ENCODE data around the gene FN1.
A peak's percentile ranks its signal among the peaks of the same experiment; 100 is the strongest.

Gene FN1

DNA sequence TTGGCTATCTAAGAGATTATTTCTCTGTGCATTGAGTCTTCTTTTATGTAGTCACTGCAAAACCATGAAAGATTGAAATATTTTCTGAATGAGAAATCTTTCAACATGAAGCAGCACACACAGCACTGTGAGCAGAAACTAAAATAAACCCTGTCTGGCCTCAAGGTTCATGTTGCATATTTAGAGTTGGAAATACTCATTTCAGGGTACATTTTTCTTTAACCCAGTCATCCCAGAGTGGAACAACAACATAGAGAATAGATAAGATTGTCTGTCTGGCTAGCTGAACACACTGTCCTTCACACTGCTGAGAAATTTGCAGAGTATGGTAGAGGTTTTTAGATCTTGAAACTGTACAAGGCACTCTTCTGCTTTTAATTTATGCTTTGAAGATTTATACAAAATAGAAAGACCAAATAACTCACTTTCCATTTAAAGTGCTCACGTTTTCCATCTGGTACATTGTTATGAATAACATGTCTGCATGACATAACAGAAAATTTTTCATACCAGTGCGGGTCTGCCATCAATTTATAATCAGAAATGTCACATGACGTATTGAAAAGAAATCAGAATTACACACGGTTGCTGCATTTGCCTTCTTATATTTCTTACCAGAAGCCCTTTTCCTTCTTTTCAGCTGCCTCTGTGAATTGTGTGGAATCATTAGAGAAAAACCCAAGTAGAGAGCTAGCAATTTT, 25.0 kb upstream of the FN1 start:
- no peaks in the 10 kb centered on the region for H3K36me3 ChIP-seq (ENCODE audit: control insufficient read depth, insufficient read depth, low read length)
- H3K27ac ChIP-seq (ENCODE audit: low read depth, low read length, severe bottlenecking), result peak overlapping the region; percentile 67
- 100% methylated on average over 2 of the region's 4 CpGs; no CpG with 5 or more reads in 1 of the 2 experiments for WGBS, 2 experiments (ENCODE audit: insufficient coverage in 2 of 2)
- no peaks in the 10 kb centered on the region for H3K9me3 ChIP-seq (ENCODE audit: control insufficient read depth, low read length)
- peaks cover 31% of the 10 kb centered on the region for H3K4me1 ChIP-seq (ENCODE audit: control insufficient read depth, insufficient read depth, low read length, poor library complexity, severe bottlenecking)
- no peak overlapping the region for H3K4me3 ChIP-seq (ENCODE audit: extremely low read depth, insufficient read depth, low read length, poor library complexity, severe bottlenecking)

DNA sequence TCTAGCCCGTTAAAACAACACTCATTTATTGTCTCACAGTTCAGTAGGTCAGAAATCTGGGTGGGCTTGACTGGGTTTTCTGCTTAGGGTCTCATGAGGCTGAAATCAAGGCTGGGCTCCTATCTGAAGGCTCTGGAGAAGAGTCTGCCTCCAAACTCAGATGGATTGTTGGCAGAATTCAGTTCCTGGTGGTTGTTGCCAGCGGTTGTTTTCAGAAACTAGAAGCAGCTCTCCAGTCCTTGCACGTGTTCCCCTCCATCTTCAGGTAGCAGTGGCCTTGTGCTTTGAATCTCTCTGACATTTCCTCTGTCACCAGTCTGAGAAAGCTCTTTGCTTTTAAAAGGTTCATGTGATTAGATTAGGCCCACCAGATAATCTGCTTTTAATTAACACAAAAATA, 20.1 kb upstream of the FN1 start:
- WGBS, 2 experiments (ENCODE audit: insufficient coverage in 2 of 2), result 100% methylated on average over 3 of the region's 3 CpGs; no CpG with 5 or more reads in 1 of the 2 experiments
- peaks cover 14% of the 10 kb centered on the region for H3K4me1 ChIP-seq (ENCODE audit: control insufficient read depth, insufficient read depth, low read length, poor library complexity, severe bottlenecking)
- H3K27ac ChIP-seq (ENCODE audit: low read depth, low read length, severe bottlenecking), result no peak overlapping the region
- no peak overlapping the region for H3K4me3 ChIP-seq (ENCODE audit: extremely low read depth, insufficient read depth, low read length, poor library complexity, severe bottlenecking)
- H3K36me3 ChIP-seq (ENCODE audit: control insufficient read depth, insufficient read depth, low read length), result no peaks in the 10 kb centered on the region
- H3K9me3 ChIP-seq (ENCODE audit: control insufficient read depth, low read length), result peaks cover under 1% of the 10 kb centered on the region

DNA sequence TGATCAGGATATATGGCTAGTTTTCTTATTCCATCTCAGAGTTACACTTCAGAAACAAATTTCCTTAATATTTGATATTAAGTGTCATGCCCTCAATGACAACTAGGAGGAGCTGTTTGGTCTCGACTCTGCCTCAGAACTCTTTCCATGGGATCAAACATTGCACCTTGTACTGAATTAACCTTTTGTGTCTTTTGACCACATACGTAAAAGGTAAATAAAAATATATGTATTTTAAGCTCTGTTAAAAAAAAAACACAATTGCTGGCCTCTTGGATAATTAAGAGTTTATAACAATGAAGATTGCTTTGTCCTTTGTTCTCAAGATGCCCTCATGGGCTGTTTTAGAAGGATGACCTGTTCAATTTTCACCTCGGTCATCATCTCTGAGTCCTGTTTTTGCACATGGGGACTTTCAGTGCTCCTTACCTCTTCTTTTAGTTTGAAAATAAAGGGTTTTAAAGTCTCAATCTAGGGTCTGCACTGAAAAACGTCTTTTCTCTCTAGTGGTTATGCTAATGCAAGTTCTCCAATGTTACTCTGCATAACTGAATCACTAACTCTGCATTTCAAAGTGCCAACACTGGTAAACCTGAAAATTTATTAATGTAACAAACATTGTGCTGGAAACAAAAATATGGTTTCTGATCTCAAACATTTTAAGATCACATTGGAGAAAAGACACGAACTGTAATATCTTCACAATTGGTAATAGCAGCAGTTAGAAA, 18.8 kb upstream of the FN1 start:
- Histone ChIP-seq H3K36me3 (ENCODE audit: control insufficient read depth, insufficient read depth, low read length) (no peaks in the 10 kb centered on the region), H3K9me3 (ENCODE audit: control insufficient read depth, low read length) (peaks cover 6% of the 10 kb centered on the region), H3K4me1 (ENCODE audit: control insufficient read depth, insufficient read depth, low read length, poor library complexity, severe bottlenecking) (peaks cover 1% of the 10 kb centered on the region), H3K27ac (ENCODE audit: low read depth, low read length, severe bottlenecking) (no peak overlapping the region), H3K4me3 (ENCODE audit: extremely low read depth, insufficient read depth, low read length, poor library complexity, severe bottlenecking) (no peak overlapping the region)
- 90% methylated on average over 2 of the region's 5 CpGs; no CpG with 5 or more reads in 1 of the 2 experiments for WGBS, 2 experiments (ENCODE audit: insufficient coverage in 2 of 2)

DNA sequence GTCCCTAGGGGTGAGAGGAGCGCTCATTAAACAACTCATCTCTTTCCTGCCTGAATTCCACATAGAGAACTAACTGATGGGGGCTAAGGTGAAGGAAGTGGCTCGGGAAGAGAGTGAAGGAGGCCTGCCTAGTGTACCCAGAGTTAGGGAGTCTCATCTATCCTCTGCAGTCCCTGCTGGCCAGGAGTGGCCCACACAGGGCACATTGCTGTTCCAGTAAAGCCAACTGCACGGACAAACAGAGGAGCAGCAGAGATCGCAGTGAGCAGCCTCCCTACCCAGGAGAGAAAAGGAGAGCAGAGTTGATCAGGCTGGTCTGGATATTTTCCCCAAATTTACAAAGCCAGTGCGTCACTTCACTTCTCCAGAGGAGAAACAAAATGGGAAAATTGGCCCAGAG, 16.9 kb upstream of the FN1 start:
- no peak overlapping the region for H3K4me3 ChIP-seq (ENCODE audit: extremely low read depth, insufficient read depth, low read length, poor library complexity, severe bottlenecking)
- no peaks in the 10 kb centered on the region for H3K36me3 ChIP-seq (ENCODE audit: control insufficient read depth, insufficient read depth, low read length)
- WGBS, 2 experiments (ENCODE audit: insufficient coverage in 2 of 2), result 63 to 65% methylated on average over 3 of the region's 5 CpGs
- H3K27ac ChIP-seq (ENCODE audit: low read depth, low read length, severe bottlenecking), result peak overlapping the region; percentile 29
- H3K4me1 ChIP-seq (ENCODE audit: control insufficient read depth, insufficient read depth, low read length, poor library complexity, severe bottlenecking), result peaks cover under 1% of the 10 kb centered on the region
- peaks cover 6% of the 10 kb centered on the region for H3K9me3 ChIP-seq (ENCODE audit: control insufficient read depth, low read length)

DNA sequence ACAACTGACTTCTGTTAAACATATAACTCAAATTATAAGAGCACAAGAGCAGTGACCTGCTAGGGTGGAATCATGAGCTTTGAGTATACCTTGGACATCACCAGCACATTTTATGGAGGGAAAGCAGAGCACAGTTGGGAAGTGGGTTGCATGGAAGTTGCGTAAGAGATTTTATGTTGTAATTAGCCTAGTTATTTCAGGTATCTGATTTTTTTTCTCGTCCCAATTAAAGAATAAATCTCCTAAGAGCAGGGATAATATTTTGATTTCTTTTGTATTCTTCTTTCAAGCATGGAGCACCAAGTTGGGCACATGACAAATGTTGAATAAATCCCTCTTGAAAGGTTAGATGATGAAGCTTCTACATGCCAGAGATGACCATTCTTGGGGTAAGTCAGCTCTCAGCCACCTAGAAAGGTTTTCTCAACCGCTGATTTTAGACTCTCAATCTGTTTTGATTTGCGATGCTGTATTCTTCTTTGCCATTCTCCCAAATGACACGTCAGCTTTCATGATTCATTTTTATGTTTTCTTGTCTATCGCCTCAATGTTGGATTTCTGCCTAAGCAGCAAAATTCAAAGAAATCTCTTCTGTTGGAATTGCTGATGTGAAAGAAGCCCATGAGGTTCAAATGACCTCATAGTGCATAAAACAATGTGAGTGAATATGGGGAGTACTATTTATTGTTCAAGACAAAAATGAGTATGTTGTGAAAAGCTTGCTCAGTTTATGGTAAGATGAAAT, 15.3 kb upstream of the FN1 start:
- no peak overlapping the region for H3K27ac ChIP-seq (ENCODE audit: low read depth, low read length, severe bottlenecking)
- H3K4me3 ChIP-seq (ENCODE audit: extremely low read depth, insufficient read depth, low read length, poor library complexity, severe bottlenecking), result no peak overlapping the region
- 84 to 97% methylated on average over 3 to 4 of the region's 6 CpGs for WGBS, 2 experiments (ENCODE audit: insufficient coverage in 2 of 2)
- peaks cover 5% of the 10 kb centered on the region for H3K4me1 ChIP-seq (ENCODE audit: control insufficient read depth, insufficient read depth, low read length, poor library complexity, severe bottlenecking)
- H3K36me3 ChIP-seq (ENCODE audit: control insufficient read depth, insufficient read depth, low read length), result no peaks in the 10 kb centered on the region
- peaks cover 6% of the 10 kb centered on the region for H3K9me3 ChIP-seq (ENCODE audit: control insufficient read depth, low read length)

DNA sequence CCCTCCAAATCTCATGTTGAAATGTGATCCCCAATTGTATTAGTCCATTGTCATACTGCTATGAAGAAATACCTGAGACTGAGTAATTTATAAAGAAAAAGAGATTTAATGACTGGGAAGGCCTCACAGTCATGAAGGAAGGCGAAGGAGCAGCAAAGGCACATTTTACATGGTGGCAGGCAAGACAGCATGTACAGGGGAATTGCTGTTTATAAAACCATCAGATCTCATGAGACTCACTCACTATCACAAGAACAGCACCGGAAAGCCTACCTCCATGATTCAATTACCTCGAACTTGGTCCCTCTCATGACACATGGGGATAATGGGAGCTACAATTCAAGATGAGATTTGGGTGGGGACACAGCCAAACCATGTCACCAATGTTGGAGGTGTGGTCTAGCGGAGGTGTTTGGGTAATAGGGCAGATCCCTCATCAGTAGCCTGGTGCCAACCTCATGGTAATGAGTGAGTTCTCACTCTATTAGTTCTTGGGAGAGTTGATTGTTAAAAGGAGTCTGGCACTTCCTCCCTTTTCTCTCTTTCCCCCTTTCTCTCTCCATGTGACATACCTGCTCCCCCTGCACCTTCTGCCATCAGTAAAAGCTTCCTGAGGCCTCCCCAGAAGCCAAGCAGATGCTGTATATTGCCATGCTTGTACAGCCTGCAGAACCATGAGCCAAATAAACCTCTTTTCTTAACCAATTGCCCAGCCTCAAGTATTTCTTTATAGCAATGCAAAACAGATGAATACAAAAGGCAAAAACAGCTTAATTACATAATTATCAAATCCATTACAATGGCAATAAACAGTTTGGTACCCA, 14.5 kb upstream of the FN1 start:
- Histone ChIP-seq H3K27ac (ENCODE audit: low read depth, low read length, severe bottlenecking) (no peak overlapping the region), H3K36me3 (ENCODE audit: control insufficient read depth, insufficient read depth, low read length) (no peaks in the 10 kb centered on the region), H3K4me3 (ENCODE audit: extremely low read depth, insufficient read depth, low read length, poor library complexity, severe bottlenecking) (no peak overlapping the region), H3K4me1 (ENCODE audit: control insufficient read depth, insufficient read depth, low read length, poor library complexity, severe bottlenecking) (peaks cover 5% of the 10 kb centered on the region), H3K9me3 (ENCODE audit: control insufficient read depth, low read length) (peaks cover 6% of the 10 kb centered on the region)
- 88 to 93% methylated on average over 2 of the region's 4 CpGs for WGBS, 2 experiments (ENCODE audit: insufficient coverage in 2 of 2)

DNA sequence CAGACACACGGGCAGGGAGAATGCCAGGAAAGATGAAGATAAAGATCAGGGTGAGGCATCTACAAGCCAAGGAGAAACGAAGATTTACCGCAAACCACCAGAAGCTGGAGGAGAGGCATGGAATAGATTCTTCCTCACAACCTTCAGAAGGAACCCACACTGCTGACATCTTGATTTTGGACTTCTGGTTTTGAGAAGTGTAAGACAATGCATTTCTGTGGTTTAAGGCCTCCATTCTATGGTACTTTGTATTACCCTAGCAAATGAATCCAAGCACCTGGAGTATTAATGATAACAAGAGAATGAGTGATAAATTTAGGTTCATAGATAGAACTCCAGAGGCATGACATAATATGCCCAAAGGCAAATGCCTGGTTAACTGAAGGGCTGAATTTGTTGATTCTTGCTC, 11.8 kb upstream of the FN1 start:
- WGBS, 2 experiments (ENCODE audit: insufficient coverage in 2 of 2), result 83 to 96% methylated on average over 3 of the region's 3 CpGs
- peaks cover 5% of the 10 kb centered on the region for H3K4me1 ChIP-seq (ENCODE audit: control insufficient read depth, insufficient read depth, low read length, poor library complexity, severe bottlenecking)
- H3K4me3 ChIP-seq (ENCODE audit: extremely low read depth, insufficient read depth, low read length, poor library complexity, severe bottlenecking), result no peak overlapping the region
- H3K9me3 ChIP-seq (ENCODE audit: control insufficient read depth, low read length), result peaks cover 6% of the 10 kb centered on the region
- no peak overlapping the region for H3K27ac ChIP-seq (ENCODE audit: low read depth, low read length, severe bottlenecking)
- H3K36me3 ChIP-seq (ENCODE audit: control insufficient read depth, insufficient read depth, low read length), result no peaks in the 10 kb centered on the region

DNA sequence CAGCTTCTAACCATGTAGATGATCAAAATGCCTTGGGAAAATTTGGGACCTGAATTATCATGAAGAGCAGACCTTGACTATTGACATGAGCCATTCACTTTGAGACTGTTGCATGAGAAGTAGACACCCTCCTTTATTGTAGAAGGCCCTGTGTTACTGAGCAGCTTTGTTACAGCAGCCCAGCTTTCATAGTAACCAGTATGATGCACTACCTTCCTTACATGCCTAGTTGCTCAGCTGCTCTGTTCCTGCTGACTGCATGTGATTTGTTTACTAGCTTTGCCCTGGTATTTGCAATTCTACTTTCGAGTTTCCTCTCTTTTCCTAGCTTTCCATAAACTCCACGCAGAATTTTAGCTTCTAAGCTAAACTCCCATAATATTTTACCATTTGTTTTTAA, 11.2 kb upstream of the FN1 start:
- peaks cover 6% of the 10 kb centered on the region for H3K9me3 ChIP-seq (ENCODE audit: control insufficient read depth, low read length)
- H3K4me1 ChIP-seq (ENCODE audit: control insufficient read depth, insufficient read depth, low read length, poor library complexity, severe bottlenecking), result peaks cover 5% of the 10 kb centered on the region
- H3K36me3 ChIP-seq (ENCODE audit: control insufficient read depth, insufficient read depth, low read length), result no peaks in the 10 kb centered on the region
- H3K4me3 ChIP-seq (ENCODE audit: extremely low read depth, insufficient read depth, low read length, poor library complexity, severe bottlenecking), result no peak overlapping the region
- no peak overlapping the region for H3K27ac ChIP-seq (ENCODE audit: low read depth, low read length, severe bottlenecking)
- 43 to 100% methylated on average over 1 of the region's 2 CpGs for WGBS, 2 experiments (ENCODE audit: insufficient coverage in 2 of 2)

DNA sequence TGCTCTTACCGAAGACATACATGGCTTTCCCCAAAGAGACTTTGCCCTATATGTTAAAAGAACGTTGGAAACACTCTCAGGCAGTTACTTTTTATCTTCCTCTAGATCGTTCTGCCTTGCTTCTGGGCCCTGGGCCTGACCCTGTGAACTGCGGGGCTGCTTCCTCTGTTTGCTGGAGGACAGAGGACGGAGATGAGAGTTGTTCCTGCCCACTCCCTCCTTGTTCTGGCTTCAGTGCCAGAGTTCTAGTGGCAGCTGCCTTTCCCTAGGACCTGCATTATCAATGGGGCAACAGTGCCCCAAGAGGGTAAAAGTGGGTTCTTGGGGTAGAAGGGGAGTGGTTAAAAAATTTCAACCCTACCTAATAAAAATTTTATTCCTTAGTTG, 6.5 kb upstream of the FN1 start:
- no peaks in the 10 kb centered on the region for H3K9me3 ChIP-seq (ENCODE audit: control insufficient read depth, low read length)
- H3K4me3 ChIP-seq (ENCODE audit: extremely low read depth, insufficient read depth, low read length, poor library complexity, severe bottlenecking), result no peak overlapping the region
- WGBS, 2 experiments (ENCODE audit: insufficient coverage in 2 of 2), result 96 to 100% methylated on average over 2 of the region's 5 CpGs
- peaks cover 15% of the 10 kb centered on the region for H3K4me1 ChIP-seq (ENCODE audit: control insufficient read depth, insufficient read depth, low read length, poor library complexity, severe bottlenecking)
- H3K36me3 ChIP-seq (ENCODE audit: control insufficient read depth, insufficient read depth, low read length), result no peaks in the 10 kb centered on the region
- no peak overlapping the region for H3K27ac ChIP-seq (ENCODE audit: low read depth, low read length, severe bottlenecking)

Data from mesodermal cell (in vitro differentiated cells).